GM23248 (cell line): ENCODE measurements around the gene LAPTM4A.

ENCODE experiments used
- EZH2 ChIP-seq: fragments of 200-600 bp; sonication (generic); IDR thresholded peaks from 2 replicates; pipeline ENCODE4 v1.6.1; 2018; ENCODE audit warnings: antibody characterized with exemption, mild to moderate bottlenecking; ENCODE audit not compliant: insufficient read depth, poor library complexity, severe bottlenecking
- EZH2phosphoT487 ChIP-seq: fragments of 200-600 bp; sonication (generic); IDR thresholded peaks from 2 replicates; pipeline ENCODE4 v1.6.1; 2018; ENCODE audit warnings: antibody characterized with exemption, moderate library complexity, mild to moderate bottlenecking, low read depth; ENCODE audit not compliant: insufficient read depth

DNA sequence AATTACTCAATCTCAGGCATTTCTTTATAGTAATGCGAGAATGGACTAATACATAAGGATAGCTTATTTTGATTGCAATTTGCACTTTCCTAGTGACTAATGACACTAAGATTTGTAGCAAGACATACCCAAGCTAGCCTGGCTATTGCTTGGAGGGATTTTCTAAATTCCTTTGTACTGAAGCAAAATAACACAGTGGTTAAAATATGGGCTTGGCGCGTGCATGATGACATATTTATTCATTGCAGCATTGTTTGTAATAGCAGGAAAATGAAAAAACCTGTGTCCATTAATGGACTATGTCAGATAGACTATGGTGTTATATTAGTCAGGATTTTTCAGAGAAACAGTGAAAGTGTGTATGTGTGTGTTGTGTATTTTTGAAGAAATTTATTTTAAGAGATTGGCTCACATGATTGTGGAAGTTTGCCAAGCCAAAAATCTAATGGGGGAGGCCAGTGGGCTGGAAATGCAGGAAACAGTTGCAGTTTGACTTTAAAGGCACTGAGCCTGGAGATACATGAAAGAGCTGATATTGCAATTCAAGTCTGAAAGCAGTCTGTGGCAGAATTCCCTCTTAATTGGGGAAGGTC lies 16.7 kb upstream of the LAPTM4A start:
- TF ChIP-seq EZH2phosphoT487 (peak; percentile 88; the same call in 1 of the 2 replicates), EZH2 (no peak)
